GM12892 (cell line): ENCODE results near the gene CAD.

ENCODE experiments used
- POLR2A ChIP-seq: IDR thresholded peaks from 2 replicates; pipeline ENCODE4 v1.6.1; 2011; ENCODE audit warnings: low read depth, low read length, control low read depth
- POLR2AphosphoS5 ChIP-seq: IDR thresholded peaks from 2 replicates; pipeline ENCODE4 v1.6.1; 2011; ENCODE audit warnings: low read depth, low read length, control low read depth

GRCh38 chr2:27203741-27204140 is 13.4 kb upstream of the CAD start:
- no peak for TF ChIP-seq POLR2A
- no peak for TF ChIP-seq POLR2AphosphoS5
